Aortic smooth muscle cell (primary cell): ENCODE data around the gene TAF11L4. TPM values are rescaled to one million over a fixed set of nuclear protein-coding genes. Genes with fewer than 3 reads are reported as not detected.

Experiments used
- total RNA-seq: library from RNA; depleted of rRNA; stranded (reverse); fragments of >200 nt; gene quantifications from 2 replicates; pipeline ENCODE4 v1.2.3, GENCODE V29; 2014

The TAF11L4 gene
- not detected in 2 replicates for total RNA-seq

GRCh38 chr5:17521501-17521900 is at the start of gene TAF11L4:
Gene TAF11L4, plus strand, starts transcription at chr5:17521801.

GRCh38 chr5:17497931-17498330 is 23.7 kb upstream of the TAF11L4 start, which contains the start of gene TAF11L2:
Gene TAF11L2, plus strand, starts transcription at chr5:17498231.

GRCh38 chr5:17518067-17518466 is 3.5 kb upstream of the TAF11L4 start, which contains the start of gene TAF11L3:
Gene TAF11L3, plus strand, starts transcription at chr5:17518367.

GRCh38 chr5:17524935-17525334 is 3.3 kb downstream of the TAF11L4 start, which contains the start of gene TAF11L5:
Gene TAF11L5, plus strand, starts transcription at chr5:17525235.

GRCh38 chr5:17528369-17528768 is 6.8 kb downstream of the TAF11L4 start, which contains the start of gene TAF11L6:
Gene TAF11L6, plus strand, starts transcription at chr5:17528669.

Other genes with a start within 250 kb of the TAF11L4 start
- gene TAF11L2, start 23.6 kb upstream of the TAF11L4 start, total RNA-seq, result not detected in 2 replicates
- not detected in 2 replicates for gene TAF11L3, start 3.4 kb upstream of the TAF11L4 start, total RNA-seq
- not detected in 2 replicates for gene TAF11L5, start 3.4 kb downstream of the TAF11L4 start, total RNA-seq
- gene TAF11L6, start 6.9 kb downstream of the TAF11L4 start, total RNA-seq, result not detected in 2 replicates
- gene TAF11L7, start 64.0 kb downstream of the TAF11L4 start, total RNA-seq, result not detected in 2 replicates
- not detected in 2 replicates for gene TAF11L8, start 69.2 kb downstream of the TAF11L4 start, total RNA-seq
- not detected in 2 replicates for gene TAF11L9, start 72.6 kb downstream of the TAF11L4 start, total RNA-seq
- gene TAF11L10, start 76.0 kb downstream of the TAF11L4 start, total RNA-seq, result not detected in 2 replicates
- not detected in 2 replicates for gene TAF11L11, start 82.4 kb downstream of the TAF11L4 start, total RNA-seq
- not detected in 2 replicates for gene TAF11L12, start 88.6 kb downstream of the TAF11L4 start, total RNA-seq
- not detected in 2 replicates for gene TAF11L13, start 110.3 kb downstream of the TAF11L4 start, total RNA-seq
- gene TAF11L14, start 112.7 kb downstream of the TAF11L4 start, total RNA-seq, result not detected in 2 replicates